OCI-LY1 (cell line): ENCODE results near the gene PROCR.
"Not testable (repeated sequence)": the region's sequence is repeated elsewhere in the genome, so short reads cannot be mapped to it uniquely, and the experiment has no call there.

Experiments
- H2AFZ ChIP-seq: fragments of 200-600 bp; sonication (generic), shearing (Covaris generic); 2 replicates; pipeline ENCODE4 v1.6.0; 2014; ENCODE audit warnings: antibody characterized with exemption, mild to moderate bottlenecking, low read length
- H3F3A ChIP-seq: fragments of 200-600 bp; sonication (generic), shearing (Covaris generic); 2 replicates; pipeline ENCODE4 v1.6.0; 2014; ENCODE audit warnings: mild to moderate bottlenecking, antibody characterized with exemption, low read length, moderate library complexity; ENCODE audit not compliant: insufficient read depth
- H3K27ac ChIP-seq: fragments of 200-600 bp; sonication (generic); 2 replicates; pipeline ENCODE4 v1.5.1; 2014; ENCODE audit warnings: low read length, mixed run types, mild to moderate bottlenecking, low read depth; ENCODE audit not compliant: poor library complexity, severe bottlenecking
- H3K27me3 ChIP-seq: fragments of 200-600 bp; sonication (generic); 2 replicates; pipeline ENCODE4 v1.6.0; 2014; ENCODE audit warnings: antibody characterized with exemption, mild to moderate bottlenecking, low read length, moderate library complexity; ENCODE audit not compliant: insufficient read depth
- H3K36me3 ChIP-seq: fragments of 200-600 bp; sonication (generic); 2 replicates; pipeline ENCODE4 v1.6.1; 2014; ENCODE audit warnings: mild to moderate bottlenecking, antibody characterized with exemption, low read length, moderate library complexity, mixed read lengths; ENCODE audit not compliant: insufficient read depth
- H3K4me1 ChIP-seq: fragments of 200-600 bp; sonication (generic); 2 replicates; pipeline ENCODE4 v1.5.1; 2014; ENCODE audit warnings: mild to moderate bottlenecking, low read length, moderate library complexity; ENCODE audit not compliant: insufficient read depth, severe bottlenecking
- H3K4me2 ChIP-seq: fragments of 200-600 bp; sonication (generic), shearing (Covaris generic); 2 replicates; pipeline ENCODE4 v1.6.1; 2014; ENCODE audit warnings: low read length
- H3K4me3 ChIP-seq: fragments of 200-600 bp; sonication (generic); 2 replicates; pipeline ENCODE4 v1.5.1; 2014; ENCODE audit warnings: low read length, low read depth, mild to moderate bottlenecking, mixed read lengths; ENCODE audit not compliant: poor library complexity, severe bottlenecking
- H3K79me2 ChIP-seq: fragments of 200-600 bp; shearing (Covaris generic); 2 replicates; pipeline ENCODE4 v1.6.1; 2016; ENCODE audit warnings: mixed run types, low read length, mixed read lengths; ENCODE audit not compliant: insufficient read depth
- H3K9ac ChIP-seq: fragments of 200-600 bp; sonication (generic), shearing (Covaris generic); 2 replicates; pipeline ENCODE4 v1.6.1; 2014; ENCODE audit warnings: mild to moderate bottlenecking, low read length, mixed read lengths
- H3K9me2 ChIP-seq: fragments of 200-600 bp; sonication (generic), shearing (Covaris generic); 2 replicates; pipeline ENCODE4 v1.6.1; 2014; ENCODE audit warnings: low read depth, mild to moderate bottlenecking, low read length, mixed read lengths
- H3K9me3 ChIP-seq: fragments of 200-600 bp; shearing (Covaris generic); 2 replicates; pipeline ENCODE4 v1.6.1; 2014; ENCODE audit warnings: low read length, mixed read lengths
- H4K20me1 ChIP-seq: fragments of 200-600 bp; sonication (generic), shearing (Covaris generic); 2 replicates; pipeline ENCODE4 v1.6.0; 2016; ENCODE audit warnings: mild to moderate bottlenecking, low read length; ENCODE audit not compliant: insufficient read depth
- EZH2 ChIP-seq: fragments of 200-600 bp; sonication (generic), shearing (Covaris generic); IDR thresholded peaks from 2 replicates; pipeline ENCODE4 v1.8.0; 2017; ENCODE audit warnings: borderline replicate concordance, mixed run types, mild to moderate bottlenecking, antibody characterized with exemption, low read length, moderate library complexity, mixed read lengths
- TF ChIP-seq, protein P1 (sequence below): fragments of 200-600 bp; sonication (generic), shearing (Covaris generic); IDR thresholded peaks from 2 replicates; pipeline ENCODE4 v1.5.1; 2017; ENCODE audit warnings: mild to moderate bottlenecking, antibody characterized with exemption, low read length, moderate library complexity, mixed read lengths

Gene PROCR

DNA sequence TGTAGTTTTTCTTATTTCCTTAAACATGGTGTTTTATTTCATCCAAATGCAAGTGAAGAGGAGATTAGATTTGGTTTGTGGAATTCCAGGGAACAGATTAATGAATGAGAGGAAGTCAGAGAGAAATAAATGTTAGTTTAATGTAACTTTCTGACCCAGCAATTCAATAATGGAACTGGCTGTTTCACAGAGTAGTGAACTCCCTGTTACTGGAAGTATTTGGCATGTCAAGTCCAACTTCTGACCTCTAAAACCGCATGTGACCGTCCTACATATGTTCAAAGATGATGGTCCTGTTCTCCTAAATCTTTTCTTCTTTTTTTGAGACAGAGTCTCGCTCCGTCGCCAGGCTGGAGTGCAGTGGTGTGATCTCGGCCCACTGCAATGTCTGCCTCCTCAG is 18.7 kb downstream of the PROCR start:
- H3K27ac ChIP-seq: no peak overlapping the region

DNA sequence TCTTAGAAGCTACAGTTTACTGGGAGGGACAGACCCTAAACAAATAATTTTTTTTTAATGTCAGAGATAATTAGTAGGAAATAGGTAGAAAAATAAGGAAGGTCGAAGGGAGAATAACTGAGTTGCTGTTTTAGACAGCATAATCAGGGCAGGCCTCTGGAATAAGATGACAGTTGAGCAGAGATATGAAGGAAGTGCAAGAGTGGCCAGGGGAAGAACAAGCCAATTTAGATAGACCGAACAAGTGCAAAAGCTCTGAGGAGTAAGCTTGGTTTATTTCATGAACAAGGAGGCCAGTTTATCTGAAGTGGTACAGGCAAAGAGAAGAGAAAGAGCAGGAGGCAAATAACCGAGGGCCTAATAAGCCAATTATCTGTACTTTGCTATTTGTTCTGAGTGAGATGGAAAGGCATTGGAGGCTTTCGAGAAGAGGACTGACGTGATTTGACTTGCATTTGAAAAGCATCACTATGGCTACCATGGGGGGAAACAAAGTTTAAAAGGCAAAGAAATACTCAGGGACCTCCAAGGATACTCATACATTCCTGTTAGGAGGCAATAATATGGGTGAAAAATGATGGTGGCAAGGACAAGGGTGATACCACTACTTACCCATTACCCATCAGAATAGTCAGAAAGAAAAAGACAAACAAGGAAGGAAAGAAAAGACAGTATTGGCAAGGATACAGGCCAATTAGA is 19.7 kb downstream of the PROCR start:
- Histone ChIP-seq H3K27me3 (no peaks in the 10 kb centered on the region), H3K4me2 (no peak overlapping the region), H4K20me1 (no peaks in the 10 kb centered on the region), H3F3A (no peaks in the 10 kb centered on the region), H3K4me3 (no peak overlapping the region), H3K9ac (no peak overlapping the region), H3K27ac (no peak overlapping the region), H3K9me2 (no peaks in the 10 kb centered on the region), H3K9me3 (peaks cover 6% of the 10 kb centered on the region), H3K79me2 (no peaks in the 10 kb centered on the region), H3K36me3 (no peaks in the 10 kb centered on the region), H3K4me1 (no peaks in the 10 kb centered on the region), H2AFZ (no peak overlapping the region)
- no peak for TF ChIP-seq EZH2
- TF ChIP-seq, protein P1, sequence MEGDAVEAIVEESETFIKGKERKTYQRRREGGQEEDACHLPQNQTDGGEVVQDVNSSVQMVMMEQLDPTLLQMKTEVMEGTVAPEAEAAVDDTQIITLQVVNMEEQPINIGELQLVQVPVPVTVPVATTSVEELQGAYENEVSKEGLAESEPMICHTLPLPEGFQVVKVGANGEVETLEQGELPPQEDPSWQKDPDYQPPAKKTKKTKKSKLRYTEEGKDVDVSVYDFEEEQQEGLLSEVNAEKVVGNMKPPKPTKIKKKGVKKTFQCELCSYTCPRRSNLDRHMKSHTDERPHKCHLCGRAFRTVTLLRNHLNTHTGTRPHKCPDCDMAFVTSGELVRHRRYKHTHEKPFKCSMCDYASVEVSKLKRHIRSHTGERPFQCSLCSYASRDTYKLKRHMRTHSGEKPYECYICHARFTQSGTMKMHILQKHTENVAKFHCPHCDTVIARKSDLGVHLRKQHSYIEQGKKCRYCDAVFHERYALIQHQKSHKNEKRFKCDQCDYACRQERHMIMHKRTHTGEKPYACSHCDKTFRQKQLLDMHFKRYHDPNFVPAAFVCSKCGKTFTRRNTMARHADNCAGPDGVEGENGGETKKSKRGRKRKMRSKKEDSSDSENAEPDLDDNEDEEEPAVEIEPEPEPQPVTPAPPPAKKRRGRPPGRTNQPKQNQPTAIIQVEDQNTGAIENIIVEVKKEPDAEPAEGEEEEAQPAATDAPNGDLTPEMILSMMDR: no peak

More for the DNA sequence above, 18.7 kb downstream of the PROCR start:
- H3K9me3 ChIP-seq: no peaks in the 10 kb centered on the region
- H3F3A ChIP-seq: no peaks in the 10 kb centered on the region
- no peak overlapping the region for H3K9ac ChIP-seq
- H2AFZ ChIP-seq: no peak overlapping the region
- H3K4me2 ChIP-seq: no peak overlapping the region
- no peaks in the 10 kb centered on the region for H4K20me1 ChIP-seq
- H3K36me3 ChIP-seq: no peaks in the 10 kb centered on the region
- no peaks in the 10 kb centered on the region for H3K9me2 ChIP-seq
- no peaks in the 10 kb centered on the region for H3K79me2 ChIP-seq
- no peaks in the 10 kb centered on the region for H3K27me3 ChIP-seq
- H3K4me3 ChIP-seq: no peak overlapping the region
- TF ChIP-seq EZH2: no peak
- TF ChIP-seq, protein P1: no peak
- no peaks in the 10 kb centered on the region for H3K4me1 ChIP-seq

DNA sequence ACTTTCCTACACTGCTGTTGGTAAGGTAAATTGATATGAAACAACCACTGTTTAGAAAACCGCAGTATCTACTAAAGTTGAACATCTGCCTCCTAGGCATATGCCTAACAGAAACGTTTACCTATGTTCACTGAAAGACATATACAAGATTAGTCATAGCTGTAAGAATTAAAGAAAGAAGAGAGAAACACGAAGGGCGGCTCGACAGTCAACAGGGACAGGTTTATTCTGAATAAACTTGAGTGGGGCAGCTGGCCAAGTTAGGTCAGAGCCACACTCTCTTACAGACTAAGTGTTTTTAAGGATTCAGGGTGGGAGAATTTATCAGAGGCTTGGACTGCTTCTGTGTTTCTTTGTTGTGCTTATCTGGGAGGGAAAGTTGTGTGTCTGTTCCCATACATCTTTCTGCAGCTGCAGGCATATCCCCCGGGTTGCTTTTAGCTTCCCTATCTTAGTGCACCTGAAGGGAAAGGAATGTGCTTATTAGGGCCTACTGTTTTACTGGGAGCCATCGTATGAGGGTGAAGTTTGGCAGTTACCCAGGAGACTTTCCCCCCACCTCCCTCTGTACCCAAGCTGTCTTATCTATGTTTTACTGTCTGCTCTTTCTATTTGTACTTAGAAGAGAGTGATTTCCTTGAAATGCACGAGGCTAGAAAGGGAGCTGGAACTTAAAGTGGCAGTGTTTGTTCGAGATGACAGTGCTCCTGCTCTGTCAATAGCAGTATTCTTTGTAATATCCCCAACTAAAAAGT is 20.4 kb downstream of the PROCR start:
- no peak overlapping the region for H3K4me2 ChIP-seq
- no peaks in the 10 kb centered on the region for H3K9me2 ChIP-seq
- H3K79me2 ChIP-seq: no peaks in the 10 kb centered on the region
- peaks cover 11% of the 10 kb centered on the region for H3K9me3 ChIP-seq
- no peaks in the 10 kb centered on the region for H3K27me3 ChIP-seq
- no peaks in the 10 kb centered on the region for H3F3A ChIP-seq
- TF ChIP-seq, protein P1: no peak
- TF ChIP-seq EZH2: no peak
- no peaks in the 10 kb centered on the region for H3K4me1 ChIP-seq
- no peaks in the 10 kb centered on the region for H3K36me3 ChIP-seq
- H3K4me3 ChIP-seq: no peak overlapping the region
- H4K20me1 ChIP-seq: no peaks in the 10 kb centered on the region
- no peak overlapping the region for H3K9ac ChIP-seq
- no peak overlapping the region for H3K27ac ChIP-seq
- H2AFZ ChIP-seq: no peak overlapping the region

DNA sequence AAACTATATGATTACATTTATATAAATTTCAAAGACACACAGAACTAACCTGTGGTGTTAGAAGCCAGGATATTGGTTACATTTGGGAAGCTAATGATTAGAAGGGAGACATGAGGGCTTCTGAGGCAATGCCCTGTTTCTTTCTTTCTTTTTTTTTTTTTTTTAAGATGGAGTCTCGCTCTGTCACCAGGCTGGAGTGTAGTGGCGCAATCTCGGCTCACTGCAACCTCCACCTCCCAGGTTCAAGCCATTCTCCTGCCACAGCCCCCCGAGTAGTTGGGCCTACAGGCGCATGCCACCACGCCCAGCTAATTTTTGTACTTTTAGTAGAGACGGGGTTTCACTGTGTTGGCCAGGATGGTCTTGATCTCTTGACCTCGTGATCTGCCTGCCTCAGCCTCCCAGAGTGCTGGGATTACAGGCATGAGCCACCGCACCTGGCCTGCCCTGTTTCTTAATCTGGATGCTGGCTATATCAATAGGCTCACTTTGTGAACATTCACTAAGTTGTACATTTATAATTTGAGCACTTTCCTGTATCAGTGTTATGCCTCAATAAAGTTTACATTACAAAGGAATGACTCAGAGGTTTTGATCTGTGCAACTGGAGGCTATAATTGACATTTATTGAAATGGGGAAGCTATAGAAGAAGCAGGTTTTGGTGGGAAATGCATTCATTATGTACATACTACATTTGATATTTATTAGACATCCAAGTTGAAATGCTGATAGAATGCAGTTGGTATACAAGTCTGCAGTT is 21.3 kb downstream of the PROCR start:
- H3K36me3 ChIP-seq, H3K27me3 ChIP-seq, H3K27ac ChIP-seq, H3K9me2 ChIP-seq, H3K4me2 ChIP-seq, H3K4me1 ChIP-seq, H3F3A ChIP-seq, H3K9ac ChIP-seq, H3K4me3 ChIP-seq, H4K20me1 ChIP-seq, H3K79me2 ChIP-seq, H2AFZ ChIP-seq: not testable (repeated sequence)
- peaks cover 11% of the 10 kb centered on the region for H3K9me3 ChIP-seq
